NCI-H1092 treated with DMSO at 0.1 percent for 48 hours (cell line): ENCODE measurements around the gene CYTH1.

ENCODE experiments used
- DNase-seq: peaks from one replicate; lab custom pipeline; 2025; lab: John Stamatoyannopoulos, UW

CYTH1 gene

DNA sequence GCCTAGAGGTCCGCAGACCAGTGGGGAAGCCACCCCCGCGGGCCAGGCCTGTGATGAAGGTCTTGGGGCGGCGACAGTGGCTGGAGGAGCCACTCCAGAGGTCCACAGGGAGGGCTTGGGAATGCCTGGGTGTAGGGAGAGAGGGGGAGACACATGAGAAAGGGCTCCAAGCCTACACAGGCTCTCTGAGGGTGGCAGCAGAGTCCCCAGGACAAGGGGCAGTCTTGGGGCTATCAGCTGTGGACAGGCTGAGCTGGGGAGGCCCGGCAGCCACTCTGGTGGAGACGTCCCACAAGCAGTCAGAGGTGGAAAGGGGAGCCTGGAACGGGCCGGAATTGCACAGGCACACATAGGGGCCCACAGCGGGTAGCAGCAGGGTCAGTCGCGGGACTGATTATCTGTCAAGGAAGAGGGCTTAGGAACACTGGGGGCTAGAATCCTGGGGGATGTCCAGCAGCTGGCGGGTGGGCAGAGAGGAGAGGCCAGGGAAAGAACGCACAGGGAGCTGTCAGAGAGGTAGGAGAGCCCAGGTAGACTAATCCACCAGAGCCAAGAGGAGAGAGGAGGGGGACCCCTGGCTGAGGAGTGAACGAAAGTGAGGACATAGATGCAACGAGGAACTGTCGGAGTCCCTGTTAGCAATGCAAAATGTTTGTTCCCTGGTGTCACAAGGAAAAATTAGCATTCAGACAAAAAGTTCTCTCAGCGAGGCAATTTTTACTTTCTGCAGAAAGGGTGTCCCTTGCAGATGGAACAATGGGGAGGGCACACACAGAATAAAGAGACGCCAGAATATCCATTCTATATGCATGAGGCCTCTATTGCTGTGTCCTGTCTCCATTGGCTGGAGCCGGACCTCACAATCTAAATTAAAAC is 111.0 kb downstream of the CYTH1 start:
- no peak for DNase-seq

GRCh38 chr17:78669975-78670518 is 112.0 kb downstream of the CYTH1 start:
- DNase-seq = no peak

DNA sequence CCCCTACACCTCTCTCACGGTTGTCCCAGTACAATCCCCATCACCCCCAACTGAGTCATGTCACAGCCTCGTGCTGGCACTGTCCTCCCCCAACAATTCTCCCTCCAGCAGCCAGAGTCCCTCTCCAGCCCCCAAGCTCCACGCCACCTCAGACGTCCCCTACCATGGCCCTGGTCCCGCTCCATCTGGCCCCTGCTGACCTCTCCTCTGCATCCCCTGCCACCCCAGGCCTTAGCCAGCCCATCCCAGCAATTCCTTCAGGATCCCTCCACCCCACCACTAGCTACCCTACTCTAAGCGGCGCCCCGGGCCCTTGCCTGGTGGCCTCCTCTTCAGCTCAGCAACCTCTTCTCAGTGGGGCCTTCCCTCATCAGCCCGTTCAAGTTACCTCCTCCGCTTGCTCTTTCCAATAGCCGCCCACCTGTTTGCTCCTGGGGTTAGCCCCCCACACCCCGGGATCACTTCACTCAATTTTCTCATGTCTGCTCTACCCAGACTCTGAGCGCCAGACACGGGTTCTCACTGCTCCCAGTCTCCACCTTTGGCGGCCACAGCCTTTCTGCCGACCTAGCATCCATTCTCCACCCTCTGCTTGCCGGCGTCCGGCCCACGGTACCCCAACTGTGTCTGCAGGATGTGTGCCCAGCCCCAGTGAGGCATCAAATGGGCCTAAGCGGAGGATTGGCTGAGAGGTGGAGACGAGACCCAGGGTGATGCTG is 112.7 kb downstream of the CYTH1 start:
- no peak for DNase-seq

DNA sequence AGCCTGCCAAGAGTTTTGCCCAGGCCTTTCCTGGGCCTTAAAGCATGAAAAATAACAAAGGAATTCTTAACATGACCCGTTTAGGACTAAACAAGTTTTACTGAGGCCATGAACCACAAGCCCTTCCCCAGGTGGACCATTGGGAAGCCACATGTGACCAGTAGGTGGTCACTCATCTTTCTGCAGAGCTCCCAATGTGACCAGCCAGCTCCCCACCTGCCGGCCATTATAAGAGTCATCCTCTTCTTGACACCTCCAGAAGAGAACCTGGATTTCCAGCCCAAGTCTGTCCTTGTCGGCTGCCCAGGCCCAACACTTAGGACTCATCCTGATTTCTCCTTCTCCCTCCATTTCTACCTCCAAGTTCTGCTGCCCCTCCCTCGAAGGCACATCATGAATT is 113.2 kb downstream of the CYTH1 start:
- DNase-seq = no peak

DNA sequence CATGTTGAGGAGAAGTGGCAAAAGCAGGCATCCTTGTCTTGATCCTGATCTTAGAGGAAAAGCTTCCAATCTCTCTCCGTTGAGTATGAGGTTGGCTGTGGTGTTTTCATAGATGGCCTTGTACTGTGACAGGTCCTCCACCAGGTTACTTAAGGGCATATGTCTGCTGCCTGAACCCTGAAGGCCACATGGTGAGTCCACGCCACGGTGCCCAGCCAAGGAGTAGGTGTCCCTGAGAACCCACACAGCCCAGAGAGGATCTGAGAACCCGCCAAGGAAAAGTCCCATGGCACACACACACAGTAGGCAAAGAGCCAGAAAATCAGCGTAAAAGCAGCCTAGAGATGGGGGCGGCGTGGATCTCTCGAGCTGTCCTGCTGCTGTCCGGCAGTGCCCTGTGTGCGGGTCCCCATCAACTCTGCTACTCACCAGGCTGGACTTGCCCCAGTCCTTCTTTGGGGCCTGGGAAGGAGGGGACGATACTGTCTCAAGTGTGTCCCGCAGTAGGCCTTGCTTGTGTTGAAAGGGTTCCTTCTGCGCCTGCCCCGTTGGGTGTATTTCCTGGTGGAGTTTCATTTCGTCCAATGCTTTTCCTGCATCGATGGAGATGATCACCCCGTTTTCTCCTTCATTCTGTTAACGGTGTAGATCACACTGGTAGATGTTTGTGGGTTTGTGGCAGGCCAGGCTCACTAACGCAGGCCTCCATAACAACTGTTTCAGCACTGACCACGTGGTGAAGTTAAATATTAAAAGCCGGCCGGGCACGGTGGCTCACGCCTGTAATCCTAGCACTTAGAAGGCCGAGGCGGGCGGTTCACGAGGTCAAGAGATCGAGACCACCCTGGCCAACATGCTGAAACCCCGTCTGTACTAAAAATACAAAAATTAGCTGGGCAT is 114.1 kb downstream of the CYTH1 start:
- DNase-seq = no peak

- DNase-seq = no peak
These were observed 115.0 kb downstream of the CYTH1 start for GRCh38 chr17:78667091-78667490.

DNA sequence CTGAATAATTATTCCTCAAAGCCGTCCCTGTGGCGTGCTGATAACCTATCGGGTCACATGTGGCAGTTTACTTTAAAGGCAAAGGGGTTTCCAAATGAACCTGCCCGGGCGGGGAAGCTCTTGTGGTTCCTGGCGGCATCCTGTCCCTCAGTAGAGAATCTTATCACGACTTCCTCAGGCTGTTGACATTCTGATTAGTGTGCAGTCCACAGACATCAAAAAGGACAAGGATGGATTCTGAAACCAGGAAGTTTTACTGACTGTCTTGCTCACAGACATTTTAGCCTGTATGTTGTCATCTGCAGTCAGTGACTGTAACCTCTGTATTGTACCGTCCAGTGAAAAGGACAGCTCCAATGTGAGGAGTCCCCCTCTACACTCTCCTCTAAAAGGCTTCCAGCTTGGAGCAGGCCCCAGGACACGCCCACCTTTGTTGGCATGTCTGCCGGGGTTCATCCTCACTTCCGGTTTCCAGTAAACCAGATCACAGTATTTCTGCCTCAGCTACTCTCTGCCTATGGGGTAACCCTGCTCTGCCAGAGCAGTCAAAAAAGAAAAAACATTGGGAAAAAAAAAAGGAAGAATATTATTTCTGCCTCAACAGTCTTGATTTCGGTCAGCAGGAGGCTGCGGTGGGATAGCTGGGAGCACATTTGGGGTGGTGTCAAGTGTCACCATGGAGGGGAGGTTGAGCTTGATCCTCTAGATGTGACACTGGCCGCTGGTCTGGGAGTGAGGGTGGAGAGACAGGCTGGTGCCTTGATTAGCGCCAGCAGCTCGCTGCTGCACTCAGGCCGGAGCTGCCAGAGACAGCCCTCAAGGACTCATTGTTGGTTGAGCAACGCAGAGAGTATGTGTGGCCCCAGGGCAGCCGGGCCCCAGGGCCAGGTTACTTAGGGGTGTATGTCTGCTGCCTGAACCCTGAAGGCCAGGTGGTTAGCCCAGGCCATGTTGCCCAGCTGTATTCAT is 115.8 kb downstream of the CYTH1 start:
- no peak for DNase-seq

GRCh38 chr17:78665387-78665951 is 116.6 kb downstream of the CYTH1 start:
- DNase-seq = no peak

DNA sequence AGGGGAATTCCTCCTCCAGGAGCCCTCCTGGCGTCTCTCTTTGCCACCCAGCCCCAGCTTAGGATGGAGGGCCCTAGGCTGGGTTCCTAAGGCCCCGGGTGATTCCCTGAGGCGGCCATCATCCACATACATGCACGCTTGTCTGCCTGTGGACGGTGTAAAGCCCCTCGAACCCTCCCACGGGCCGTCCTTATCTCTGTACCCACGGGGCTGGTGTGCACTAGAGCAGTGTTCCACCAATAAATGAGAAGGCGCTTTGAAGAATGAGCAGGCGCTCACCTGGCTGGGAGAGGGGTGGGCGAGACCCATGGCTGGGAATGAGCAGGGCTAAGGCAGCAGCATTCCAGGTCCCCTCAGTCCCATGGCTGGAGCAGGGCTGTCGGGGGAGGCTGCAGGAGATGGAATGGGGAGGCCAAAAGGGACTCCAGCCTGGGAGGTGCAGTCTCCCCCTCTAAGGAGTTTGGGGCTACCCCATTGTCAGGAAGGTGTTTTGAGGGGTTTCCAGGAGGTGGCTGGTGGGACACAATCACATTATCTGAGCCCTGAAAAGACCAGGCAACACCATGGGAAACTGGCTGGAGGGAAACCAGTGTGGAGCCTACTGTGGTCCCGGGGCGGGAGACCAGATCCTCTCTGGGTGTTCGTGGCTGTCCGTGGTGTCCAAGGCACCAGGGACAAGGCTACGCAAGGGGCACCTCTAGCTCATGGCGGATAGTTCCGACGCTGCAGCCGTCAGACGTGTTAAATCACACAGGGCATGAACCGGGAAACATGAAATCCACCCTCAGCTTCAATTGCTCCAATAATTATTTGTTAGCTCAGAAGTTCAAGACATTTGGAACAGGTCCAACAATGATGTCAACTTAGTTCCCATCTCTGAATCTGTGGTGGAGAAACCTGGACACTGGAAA is 117.3 kb downstream of the CYTH1 start:
- DNase-seq = no peak

DNA sequence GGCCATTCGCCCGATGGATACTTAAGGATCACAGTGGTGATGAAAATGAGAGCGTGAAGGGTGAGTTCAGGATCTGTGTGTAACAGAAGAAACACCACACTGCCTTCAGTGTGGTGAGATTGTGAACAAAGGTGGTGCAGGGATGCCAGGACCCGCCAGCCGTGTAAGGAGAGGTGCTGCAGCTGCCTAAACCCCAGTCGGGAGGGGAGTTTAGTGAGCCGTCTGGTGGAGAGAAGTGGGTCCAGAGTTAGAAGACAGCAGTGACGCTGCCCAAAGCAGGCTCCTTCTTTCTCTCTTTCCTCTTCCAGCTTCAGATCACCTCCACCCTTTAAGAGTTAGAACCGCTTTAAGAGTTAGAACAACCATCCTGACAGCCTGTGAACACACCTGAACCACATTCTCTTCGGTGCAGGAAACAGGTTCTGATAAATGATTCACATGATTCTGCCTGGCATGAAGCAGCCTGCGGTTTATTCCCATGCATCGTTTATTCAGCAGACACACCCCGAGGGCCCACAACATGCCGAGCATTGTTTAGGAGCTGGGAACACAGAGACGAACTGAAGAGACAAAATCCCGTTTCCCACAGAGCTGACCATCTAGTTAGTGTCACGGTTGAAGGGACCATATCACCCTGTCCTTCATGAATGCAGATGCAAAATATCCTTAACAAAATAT is 120.8 kb downstream of the CYTH1 start:
- no peak for DNase-seq

DNA sequence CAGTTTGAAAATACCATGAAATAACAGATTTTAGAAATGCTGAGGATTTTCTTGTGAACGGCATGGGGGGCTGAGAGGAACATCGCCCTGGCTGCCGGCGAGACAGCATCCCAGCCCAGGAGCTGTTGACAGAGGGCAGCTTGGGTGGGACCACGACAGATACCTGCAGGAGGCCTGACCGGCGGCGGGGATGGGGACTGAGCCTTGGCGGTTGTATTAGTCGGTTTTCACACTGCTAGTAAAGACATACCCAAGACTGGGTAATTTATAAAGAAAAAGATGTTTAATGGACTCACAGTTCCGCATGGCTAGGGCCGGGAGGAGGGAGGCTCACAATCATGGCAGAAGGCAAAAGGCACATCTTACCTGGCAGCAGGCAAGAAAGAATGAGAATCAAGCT is 122.5 kb downstream of the CYTH1 start:
- no peak for DNase-seq

DNA sequence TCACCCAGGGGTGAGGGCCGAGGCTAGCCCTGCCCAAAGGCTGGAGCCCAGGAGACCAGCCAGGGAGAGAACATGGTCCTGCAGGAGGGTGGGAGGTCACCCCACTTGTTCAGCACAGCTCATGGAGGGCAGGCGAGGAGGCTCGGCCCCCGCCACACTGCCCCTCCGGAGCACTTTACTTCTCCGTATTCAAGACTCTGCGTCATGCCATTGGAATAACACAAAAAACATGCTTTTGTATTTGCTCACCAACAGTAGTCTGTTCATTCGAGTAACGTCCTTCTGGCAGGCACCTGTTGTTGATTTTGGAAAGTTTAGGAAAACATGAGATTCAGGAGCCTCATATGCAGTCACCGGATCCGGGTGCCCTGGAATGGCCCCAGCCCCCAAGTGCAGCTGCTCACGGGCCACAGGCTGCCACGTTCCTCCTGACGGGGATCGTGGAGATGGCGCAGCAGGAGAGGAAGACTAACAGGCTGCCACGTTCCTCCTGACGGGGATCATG is 123.7 kb downstream of the CYTH1 start:
- DNase-seq = no peak

DNA sequence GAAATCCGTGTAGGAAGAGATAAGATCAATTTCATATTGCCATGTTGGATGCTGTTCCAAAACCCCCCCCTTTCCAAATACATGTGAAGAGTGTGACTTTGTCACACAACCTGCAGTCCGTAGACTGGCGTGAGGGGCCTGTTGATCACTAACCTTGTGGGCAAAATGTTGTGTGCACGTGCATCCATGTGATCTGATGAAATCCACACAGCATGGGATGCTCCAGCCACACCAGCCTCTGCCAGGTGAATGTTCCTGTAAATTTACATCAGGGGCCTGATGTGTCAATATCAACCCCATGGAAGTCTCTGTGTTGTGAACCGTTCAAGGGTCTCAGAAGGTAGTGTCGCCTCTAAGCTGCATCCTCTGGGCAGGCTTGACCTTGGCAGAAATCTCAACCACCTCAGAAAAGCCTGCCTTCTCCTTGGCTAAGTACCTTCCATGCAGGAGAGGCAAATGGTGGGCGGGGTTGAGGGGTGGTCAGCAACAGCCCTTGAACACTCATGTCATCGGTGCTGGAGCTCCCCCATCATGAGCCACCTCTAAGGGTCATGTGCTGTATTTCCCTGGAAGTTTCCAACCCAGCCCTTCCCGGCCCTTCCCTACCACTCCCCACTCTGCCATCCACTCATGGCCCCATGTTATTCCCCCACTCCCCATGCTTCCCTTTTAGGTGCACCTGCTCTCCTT is 126.7 kb downstream of the CYTH1 start:
- no peak for DNase-seq

DNA sequence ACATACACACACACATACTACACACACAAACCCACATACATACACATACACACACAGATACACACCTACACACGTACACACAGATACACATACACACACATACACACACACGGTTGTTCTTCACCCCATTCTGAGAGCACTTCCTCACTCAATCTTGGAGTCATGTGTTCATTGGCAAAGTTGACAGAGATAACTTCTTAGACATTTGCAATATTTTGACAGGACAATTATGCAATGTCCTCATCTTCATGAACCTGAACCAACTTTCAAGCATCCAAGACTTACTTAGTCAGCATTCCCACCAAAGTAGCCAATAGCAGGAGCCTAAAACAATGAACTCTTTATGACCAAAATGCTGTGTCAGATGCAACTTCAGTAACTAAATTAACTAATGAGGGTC is 127.7 kb downstream of the CYTH1 start:
- no peak for DNase-seq

GRCh38 chr17:78653382-78653781 is 128.7 kb downstream of the CYTH1 start:
- DNase-seq = no peak

DNA sequence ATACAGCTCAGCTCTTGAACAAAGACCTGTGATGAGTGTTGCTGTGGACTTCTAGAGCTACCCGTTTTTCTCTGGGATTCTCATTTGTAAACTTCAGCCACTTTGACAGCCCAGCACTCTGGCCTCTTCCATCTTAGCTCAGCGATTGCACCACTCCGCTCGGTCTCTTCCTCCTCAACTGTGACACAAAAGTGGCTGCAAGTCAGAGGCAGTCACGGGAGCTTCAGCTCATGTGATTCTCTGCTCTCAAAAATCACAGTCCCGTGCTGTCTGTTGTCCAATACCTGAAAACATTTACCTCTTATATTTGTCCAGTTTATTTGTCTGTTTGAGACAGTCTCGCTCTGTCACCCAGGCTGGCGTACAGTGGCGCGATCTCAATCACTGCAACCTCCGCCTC is 129.2 kb downstream of the CYTH1 start:
- no peak for DNase-seq

DNA sequence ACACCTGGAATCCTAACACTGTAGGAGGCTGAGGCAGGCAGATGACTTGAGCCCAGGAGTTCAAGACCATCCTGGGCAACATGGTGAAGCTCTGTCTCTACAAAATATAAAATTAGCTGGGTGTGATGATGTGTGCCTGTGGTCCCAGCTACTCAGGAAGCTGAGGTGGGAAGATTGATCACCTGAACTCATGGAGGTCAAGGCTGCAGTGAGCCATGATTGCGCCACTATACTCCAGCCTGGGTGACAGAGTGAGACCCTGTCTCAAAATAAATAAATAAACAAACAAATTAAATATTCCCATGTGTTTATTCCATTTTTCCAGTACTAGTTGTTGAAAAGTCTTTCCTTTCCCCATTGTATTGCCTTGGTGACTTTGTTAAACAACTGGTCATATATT is 130.0 kb downstream of the CYTH1 start:
- DNase-seq = no peak

GRCh38 chr17:78651554-78651953 is 130.5 kb downstream of the CYTH1 start:
- no peak for DNase-seq
